Calu3 (cell line): ENCODE measurements around the gene MIOX. TPM values are rescaled to one million over a fixed set of nuclear protein-coding genes. Genes with fewer than 3 reads are reported as not detected.

ENCODE experiments used
- BruUV-seq: library from RNA; stranded (reverse); fragments of 400-500 nt; replicated peaks from 2 replicates; lab custom pipeline; 2021; lab: Mats Ljungman, UMichigan
- CTCF ChIA-PET: fragments of 300-600 bp; sonication (Branson Sonifier 250); formaldehyde crosslinking; loops from one replicate; lab custom pipeline; 2022; ENCODE audit warnings: antibody characterized with exemption; lab: Charles Lee
- DNase-seq: peaks from one replicate; pipeline ENCODE4 v3.0.0; 2022
- H3K27ac Mint-ChIP-seq: one replicate; pipeline ENCODE4 v1.8.0; 2022; ENCODE audit warnings: mixed read lengths; ENCODE audit not compliant: unreplicated experiment
- H3K27me3 Mint-ChIP-seq: one replicate; pipeline ENCODE4 v1.8.0; 2022; ENCODE audit warnings: mixed read lengths; ENCODE audit not compliant: unreplicated experiment
- H3K36me3 Mint-ChIP-seq: one replicate; pipeline ENCODE4 v1.8.0; 2022; ENCODE audit warnings: mild to moderate bottlenecking, moderate library complexity, mixed read lengths; ENCODE audit not compliant: insufficient read depth, unreplicated experiment
- H3K4me1 Mint-ChIP-seq: one replicate; pipeline ENCODE4 v1.8.0; 2022; ENCODE audit warnings: mild to moderate bottlenecking, low read depth, mixed read lengths; ENCODE audit not compliant: unreplicated experiment
- H3K4me3 Mint-ChIP-seq: one replicate; pipeline ENCODE4 v1.8.0; 2022; ENCODE audit warnings: mild to moderate bottlenecking, low read depth, moderate library complexity, mixed read lengths; ENCODE audit not compliant: unreplicated experiment
- H3K9me3 Mint-ChIP-seq: one replicate; pipeline ENCODE4 v1.8.0; 2022; ENCODE audit warnings: low read depth, mixed read lengths; ENCODE audit not compliant: unreplicated experiment
- CTCF ChIP-seq: fragments of 200-600 bp; IDR thresholded peaks from one replicate; pipeline ENCODE4 v1.8.0; 2022; ENCODE audit warnings: antibody characterized with exemption; ENCODE audit not compliant: unreplicated experiment
- intact Hi-C: fragments of 100-400 bp; cut with micrococcal nuclease; formaldehyde crosslinking; loops from one replicate; pipeline ENCODE4 v1.10.0; 2022; ENCODE audit not compliant: unreplicated experiment
- total RNA-seq: library from RNA; stranded (reverse); gene quantifications from 2 replicates; pipeline ENCODE4 v1.2.3, GENCODE V29; 2022

Gene MIOX
- total RNA-seq, 1 experiment from 2014 or later = 0.45 TPM

- peak overlapping the region; percentile 88 for H3K27ac Mint-ChIP-seq
- BruUV-seq = no TSS peak
- intact Hi-C loops = no loop called here
- no peaks in the 10 kb centered on the region for H3K9me3 Mint-ChIP-seq
- no peak for DNase-seq
- no peak for TF ChIP-seq CTCF
- peaks cover 65% of the 10 kb centered on the region for H3K4me1 Mint-ChIP-seq
- H3K36me3 Mint-ChIP-seq = peaks cover 53% of the 10 kb centered on the region
- no peaks in the 10 kb centered on the region for H3K27me3 Mint-ChIP-seq
- peak overlapping the region; percentile 57 for H3K4me3 Mint-ChIP-seq
- CTCF ChIA-PET = no interaction called here
These were observed 51.1 kb downstream of the MIOX start for GRCh38 chr22:50537765-50538164.

Other genes with a start within 250 kb of the MIOX start
- 49.7 and 54.7 TPM in 2 replicates for gene TUBGCP6, start 241.8 kb upstream of the MIOX start, total RNA-seq
- gene HDAC10, start 235.6 kb upstream of the MIOX start, total RNA-seq = 52.9 and 69.2 TPM in 2 replicates
- 21.1 and 27.5 TPM in 2 replicates for gene MAPK12, start 225.2 kb upstream of the MIOX start, total RNA-seq
- gene MAPK11, start 216.5 kb upstream of the MIOX start, total RNA-seq = 14.3 and 23.7 TPM in 2 replicates
- gene PLXNB2, start 179.2 kb upstream of the MIOX start, total RNA-seq = 298 and 337 TPM in 2 replicates
- 13.2 and 19.0 TPM in 2 replicates for gene DENND6B, start 159.8 kb upstream of the MIOX start, total RNA-seq
- 47.1 and 50.0 TPM in 2 replicates for gene PPP6R2, start 143.5 kb upstream of the MIOX start, total RNA-seq
- gene SBF1, start 11.8 kb upstream of the MIOX start, total RNA-seq = 102 and 104 TPM in 2 replicates
- 10.2 and 13.6 TPM in 2 replicates for gene ADM2, start 5.3 kb upstream of the MIOX start, total RNA-seq
- 85.2 and 87.1 TPM in 2 replicates for gene LMF2, start 20.8 kb downstream of the MIOX start, total RNA-seq
- 73.2 and 92.0 TPM in 2 replicates for gene NCAPH2, start 21.4 kb downstream of the MIOX start, total RNA-seq
- gene SCO2, start 38.7 kb downstream of the MIOX start, total RNA-seq = 3.6 and 5.3 TPM in 2 replicates
- 44.1 and 62.2 TPM in 2 replicates for gene TYMP, start 43.2 kb downstream of the MIOX start, total RNA-seq
- gene KLHDC7B, start 59.0 kb downstream of the MIOX start, total RNA-seq = 1.6 and 3.0 TPM in 2 replicates
- gene SYCE3, start 76.1 kb downstream of the MIOX start, total RNA-seq = not detected in 2 replicates
- 72.6 and 77.0 TPM in 2 replicates for gene CPT1B, start 91.6 kb downstream of the MIOX start, total RNA-seq
- gene CHKB, start 96.0 kb downstream of the MIOX start, total RNA-seq = 80.9 and 83.2 TPM in 2 replicates
- gene MAPK8IP2, start 113.9 kb downstream of the MIOX start, total RNA-seq = 2.9 and 3.1 TPM in 2 replicates
- 39.4 and 40.2 TPM in 2 replicates for gene ARSA, start 141.3 kb downstream of the MIOX start, total RNA-seq
- gene SHANK3, start 186.0 kb downstream of the MIOX start, total RNA-seq = 2.1 and 2.5 TPM in 2 replicates